T1000 (cell line): ENCODE data around the gene CUBN.

Experiments used
- DNase-seq: peaks from one replicate; lab custom pipeline; 2025; ENCODE audit warnings: mixed read lengths; lab: John Stamatoyannopoulos, UW

CUBN gene

GRCh38 chr10:16916496-16916895, 213.1 kb downstream of the CUBN start:
- DNase-seq: no peak

DNA sequence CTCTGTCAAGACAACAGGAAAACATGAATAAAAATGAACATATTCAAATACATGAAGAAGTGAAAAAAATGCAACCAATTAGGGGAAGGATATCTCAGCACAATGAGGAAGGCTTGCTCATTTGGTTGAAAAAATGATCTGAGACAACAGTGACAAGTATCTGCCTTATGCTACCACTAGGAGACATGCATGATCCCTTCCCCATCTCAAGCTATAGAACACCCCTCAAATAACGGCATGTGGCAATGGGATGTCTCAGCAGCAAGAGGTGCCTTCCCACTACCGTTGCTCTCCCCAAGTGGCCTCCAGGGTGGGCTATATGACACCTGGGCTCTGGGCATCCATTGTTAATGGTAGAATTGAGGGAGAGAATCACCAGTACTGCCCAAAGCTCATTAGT, 214.3 kb downstream of the CUBN start:
- no peak for DNase-seq

DNA sequence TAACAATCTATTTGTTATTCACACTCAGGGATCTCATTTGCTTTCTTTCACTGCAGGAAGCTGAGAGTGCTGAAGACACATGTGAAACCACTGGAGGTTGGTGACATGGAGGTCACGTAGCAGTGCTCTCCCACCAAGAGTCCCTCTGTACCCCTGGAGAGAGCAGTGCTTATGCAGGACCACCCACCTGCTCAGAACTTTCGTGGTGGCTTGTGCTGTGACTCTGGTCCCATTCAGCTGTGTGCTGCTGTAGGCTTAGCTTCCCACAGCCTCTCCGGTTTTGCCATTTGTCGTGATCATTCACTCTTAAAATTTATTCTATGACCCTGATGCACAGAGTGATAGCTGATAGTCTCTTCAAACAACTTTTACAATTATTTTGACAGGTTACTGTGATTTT, 216.3 kb downstream of the CUBN start:
- DNase-seq: no peak

DNA sequence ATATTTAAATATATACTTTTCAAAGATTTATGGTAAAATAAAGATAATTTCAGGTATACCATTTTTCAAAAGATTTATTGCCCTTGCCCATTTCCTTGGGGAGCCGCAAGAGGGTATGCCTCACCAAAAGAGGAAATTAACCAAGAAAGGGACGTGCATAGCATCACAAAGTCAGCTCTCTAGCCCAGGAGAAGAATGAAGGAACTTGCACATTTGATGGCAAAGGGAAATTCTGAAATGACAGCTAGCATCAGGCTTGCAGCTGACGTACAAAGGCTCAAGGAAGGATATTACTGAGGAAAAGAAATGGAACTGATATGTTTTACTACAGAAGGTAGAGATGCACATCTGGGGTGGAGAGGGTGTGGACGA, 218.8 kb downstream of the CUBN start:
- DNase-seq: no peak

- DNase-seq: no peak
Observed at GRCh38 chr10:16909961-16910792, 219.4 kb downstream of the CUBN start.

DNA sequence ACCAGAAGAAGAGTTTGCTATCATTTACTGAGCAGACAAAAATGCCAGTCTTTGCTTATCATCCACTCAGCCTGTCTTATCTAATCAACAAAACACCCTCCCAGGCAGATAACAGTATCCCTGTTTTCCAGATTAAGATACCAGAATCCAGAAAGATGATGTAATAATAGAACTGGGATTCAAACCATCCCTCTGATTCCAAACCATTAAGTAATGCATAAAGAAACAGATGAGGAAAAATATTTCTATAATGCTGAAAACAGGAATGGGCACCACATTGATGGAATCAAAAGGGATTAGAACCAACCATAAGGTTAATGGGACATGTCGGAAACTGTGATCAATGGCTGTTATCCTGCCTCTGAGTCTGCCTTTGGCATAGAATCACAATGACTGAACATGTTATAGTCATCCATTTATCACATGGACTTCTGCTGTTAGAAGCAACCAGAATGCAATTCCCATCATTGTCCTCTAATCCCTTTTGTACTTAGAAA, 220.3 kb downstream of the CUBN start:
- DNase-seq: no peak

- DNase-seq: no peak
Observed at GRCh38 chr10:16907687-16908086, 221.9 kb downstream of the CUBN start.

GRCh38 chr10:16905320-16905719, 224.3 kb downstream of the CUBN start:
- no peak for DNase-seq

DNA sequence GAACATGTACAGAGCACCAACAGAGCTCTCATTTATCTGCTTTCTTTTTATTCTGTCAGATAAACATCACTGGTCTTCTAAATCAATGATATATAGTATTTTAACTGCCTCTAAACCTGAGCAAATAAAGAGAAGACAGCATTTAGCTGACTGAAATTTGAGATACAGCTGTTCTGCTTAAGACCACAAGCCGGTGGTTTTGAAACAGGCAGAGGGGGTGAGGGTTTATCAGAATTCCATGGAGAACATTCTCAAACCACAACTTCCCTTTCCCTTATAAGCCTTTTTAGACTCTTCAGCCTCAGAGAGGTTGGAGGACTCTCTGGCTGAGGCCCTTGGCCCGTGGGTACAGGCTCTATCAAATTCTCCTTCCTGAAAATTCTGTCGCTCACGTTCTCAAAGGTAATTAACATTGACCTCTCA, 225.0 kb downstream of the CUBN start:
- DNase-seq: no peak

DNA sequence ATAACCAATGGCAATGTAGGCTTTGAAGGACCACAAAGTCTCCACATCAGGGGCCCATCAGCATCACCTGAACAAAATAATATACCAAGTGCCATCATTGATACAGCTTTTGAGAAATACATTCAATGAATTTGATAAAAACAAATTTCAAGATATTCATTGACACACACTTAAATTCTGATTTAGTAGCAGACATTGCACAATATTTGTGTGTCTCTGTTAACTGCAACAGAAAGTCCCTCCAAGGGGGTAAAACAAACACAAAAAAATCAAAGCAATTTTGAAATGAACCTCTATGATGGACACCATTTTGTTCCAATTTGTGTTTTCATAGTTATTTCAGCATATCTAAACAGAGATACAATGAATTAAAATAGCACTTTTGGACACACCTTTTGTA, 225.6 kb downstream of the CUBN start:
- no peak for DNase-seq

DNA sequence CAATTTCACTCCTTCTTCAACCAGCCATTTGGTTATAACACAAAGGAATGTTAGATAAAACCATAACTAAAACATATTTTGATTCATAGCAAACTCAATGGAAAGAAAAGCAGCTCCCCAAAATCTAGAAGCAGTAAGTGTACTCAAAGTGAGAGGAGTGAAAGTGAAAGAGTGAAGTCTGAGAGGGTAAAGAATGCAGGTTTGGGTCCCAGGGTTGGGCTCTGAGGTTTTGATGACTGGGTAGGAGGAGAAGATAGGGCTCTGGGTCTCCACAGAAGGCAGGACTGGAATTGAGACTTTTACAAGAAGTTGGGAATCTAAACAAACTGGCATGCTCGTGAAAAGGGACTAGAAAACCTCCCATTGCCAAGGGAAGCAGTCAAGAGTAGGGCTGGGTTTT, 227.0 kb downstream of the CUBN start:
- DNase-seq: no peak

- no peak for DNase-seq
Observed at GRCh38 chr10:16901106-16901505, 228.5 kb downstream of the CUBN start.

DNA sequence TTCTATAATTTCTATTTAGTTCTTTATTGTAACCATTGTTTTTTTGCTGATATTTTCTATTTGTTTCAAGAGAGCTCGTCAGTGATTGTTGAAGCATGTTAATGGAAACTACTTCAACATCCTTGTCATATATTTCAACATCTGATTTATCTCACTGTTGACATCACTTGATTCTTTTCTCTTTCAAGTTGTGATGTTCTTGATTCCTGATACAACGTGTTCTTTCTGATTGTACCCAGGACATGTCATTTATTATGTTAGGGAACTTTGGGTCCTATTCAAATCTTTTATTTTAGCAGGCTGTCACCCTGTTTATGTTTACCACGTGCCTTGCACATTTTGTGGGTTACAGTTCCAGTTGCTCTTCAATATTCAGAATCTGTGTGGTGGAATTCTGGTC, 232.6 kb downstream of the CUBN start:
- DNase-seq: no peak

- DNase-seq: no peak
Observed at GRCh38 chr10:16894821-16895220, 234.8 kb downstream of the CUBN start.

GRCh38 chr10:16893664-16894063, 235.9 kb downstream of the CUBN start:
- DNase-seq: no peak

GRCh38 chr10:16891375-16892313, 238.0 kb downstream of the CUBN start:
- no peak for DNase-seq

DNA sequence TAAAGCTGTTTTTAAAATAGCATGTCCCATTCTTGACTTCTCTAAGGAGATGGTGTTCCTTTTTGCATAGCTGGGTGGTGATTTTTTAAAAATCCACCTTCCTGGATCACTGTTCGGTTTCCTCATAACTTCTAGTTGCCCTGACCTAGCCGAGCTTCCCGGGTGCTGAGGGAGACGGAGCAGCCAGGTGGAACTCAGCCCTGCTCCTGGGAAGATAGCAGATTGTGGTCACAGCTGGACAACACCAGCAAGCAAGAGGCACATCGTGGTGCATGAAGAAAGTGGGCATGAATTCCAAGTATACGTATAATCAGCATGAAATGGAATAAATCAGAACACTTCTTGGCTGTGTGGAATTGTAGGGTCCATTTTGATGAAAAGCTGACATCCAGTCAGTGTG, 238.9 kb downstream of the CUBN start:
- no peak for DNase-seq

DNA sequence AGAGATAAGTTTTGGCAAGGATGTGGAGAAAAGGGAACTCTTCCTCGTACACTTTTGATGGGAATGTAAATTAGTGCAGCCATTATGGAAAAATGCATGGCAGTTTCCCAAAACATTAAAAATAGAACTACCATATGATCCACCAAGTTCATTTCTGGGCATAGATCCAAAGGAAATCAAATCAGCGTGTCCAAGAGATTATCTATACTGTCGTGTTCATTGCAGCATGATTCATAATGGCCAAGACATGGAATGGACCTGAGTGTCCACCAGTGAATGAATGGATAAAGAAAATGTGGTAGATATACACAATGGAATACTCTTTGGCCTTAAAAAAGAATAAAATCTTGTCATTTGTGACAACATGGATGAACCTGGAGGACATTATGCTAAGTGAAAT, 242.0 kb downstream of the CUBN start:
- DNase-seq: no peak

DNA sequence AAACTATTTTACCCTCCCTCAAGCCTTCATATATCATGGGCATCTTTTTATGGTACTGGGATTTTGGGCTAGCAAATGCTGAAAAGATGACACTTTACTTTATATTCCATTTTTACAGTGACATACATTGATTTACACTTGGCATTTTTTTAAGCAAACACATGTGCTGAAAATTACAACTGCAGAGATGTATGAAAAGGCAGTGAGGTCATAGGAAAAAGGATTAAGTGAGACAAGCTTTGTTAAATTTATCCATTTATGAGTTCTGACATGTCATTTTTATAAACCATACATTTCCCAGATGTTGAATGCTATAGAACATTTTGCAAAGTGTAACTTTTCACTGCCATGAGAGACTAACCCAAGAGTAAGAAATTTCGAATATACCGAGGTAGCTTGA, 243.6 kb downstream of the CUBN start:
- no peak for DNase-seq

GRCh38 chr10:16884497-16884896, 245.1 kb downstream of the CUBN start:
- DNase-seq: no peak

DNA sequence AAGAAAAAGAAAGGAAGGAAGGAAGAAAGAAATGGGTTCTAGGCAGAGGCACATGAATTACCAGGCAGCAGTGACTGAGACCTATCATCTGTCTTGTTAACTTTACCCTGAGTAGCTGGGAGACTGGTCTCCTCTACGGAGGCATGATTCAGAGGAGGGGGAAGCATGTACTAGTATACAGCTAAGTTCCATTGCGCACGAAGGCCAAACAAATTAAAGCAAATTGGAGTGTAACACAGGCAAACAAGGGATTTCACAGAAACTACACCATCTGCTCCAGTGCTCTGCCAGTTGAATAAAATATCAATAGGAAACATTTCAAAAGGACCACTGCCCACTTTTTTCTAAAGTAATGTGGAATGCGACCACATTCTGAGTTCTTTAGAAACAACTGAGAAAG, 246.5 kb downstream of the CUBN start:
- DNase-seq: no peak

DNA sequence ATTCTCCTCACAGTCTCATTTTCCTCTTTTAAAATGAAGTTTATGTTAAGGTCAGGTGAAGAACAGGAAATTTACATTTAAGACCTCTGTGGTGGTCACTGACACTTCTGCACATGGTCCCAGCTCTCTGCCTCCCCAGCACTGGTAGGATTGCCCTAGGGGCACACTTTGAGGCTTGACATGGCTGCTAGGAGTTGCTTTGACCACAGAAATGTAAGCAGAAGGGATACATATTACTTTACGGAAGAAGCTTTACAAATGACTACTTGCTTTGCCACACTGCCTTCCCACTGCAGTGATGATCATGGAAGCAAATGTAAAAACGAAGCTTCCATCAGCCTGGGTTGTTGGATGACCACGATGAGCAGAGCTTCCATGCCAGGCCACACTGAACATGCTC, 259.3 kb downstream of the CUBN start:
- no peak for DNase-seq

- no peak for DNase-seq
Observed at GRCh38 chr10:16867990-16868389, 261.6 kb downstream of the CUBN start.
